Lung (tissue), 16 donors: ENCODE data around the gene GPNMB. TPM values are rescaled to one million over a fixed set of nuclear protein-coding genes. Genes with fewer than 3 reads are reported as not detected.
"Not testable (repeated sequence)": the region's sequence is repeated elsewhere in the genome, so short reads cannot be mapped to it uniquely, and the experiment has no call there.

ENCODE experiments used
- ATAC-seq: fragments of 200-7000 bp; cut with Tn5 transposase; one replicate; pipeline ENCODE4 v1.9.1; 2020; ENCODE audit warnings: moderate number of reproducible peaks; ENCODE audit not compliant: insufficient read depth, low FRiP score
- DNase-seq, 3 donors: peaks; one replicate each; pipeline ENCODE4 v3.0.0-alpha.2; 2013 to 2017
- H3K27ac ChIP-seq, 2 donors: one replicate each; pipeline ENCODE4 v1.5.1; 2013; ENCODE audit warnings: mild to moderate bottlenecking in 2 of 2, moderate library complexity in 2 of 2, control low read depth in 1 of 2, inconsistent platforms in 1 of 2, low read depth in 1 of 2, low read length in 1 of 2
- H3K27me3 ChIP-seq, 3 donors: one replicate each; pipeline ENCODE4 v1.5.1; 2013; ENCODE audit warnings: low read length in 2 of 3; ENCODE audit not compliant: control insufficient read depth in 3 of 3, insufficient read depth in 3 of 3
- H3K36me3 ChIP-seq, 4 donors: one replicate each; pipeline ENCODE4 v1.5.1; 2013; ENCODE audit warnings: low read length in 4 of 4, mild to moderate bottlenecking in 1 of 4, moderate library complexity in 1 of 4; ENCODE audit not compliant: control insufficient read depth in 4 of 4, insufficient read depth in 4 of 4
- H3K4me1 ChIP-seq, 5 donors: one replicate each; pipeline ENCODE4 v1.5.1; 2013; ENCODE audit warnings: low read length in 5 of 5, mild to moderate bottlenecking in 2 of 5, moderate library complexity in 1 of 5; ENCODE audit not compliant: control insufficient read depth in 5 of 5, insufficient read depth in 5 of 5
- H3K4me3 ChIP-seq: one replicate; pipeline ENCODE4 v1.5.1; 2013; ENCODE audit warnings: mild to moderate bottlenecking, control low read depth, moderate library complexity
- H3K9ac ChIP-seq, 2 donors: one replicate each; pipeline ENCODE4 v1.5.1; 2013; ENCODE audit warnings: low read length in 2 of 2, control low read depth in 1 of 2; ENCODE audit not compliant: insufficient read depth in 1 of 2
- H3K9me3 ChIP-seq, 4 donors: one replicate each; pipeline ENCODE4 v1.5.1; 2013; ENCODE audit warnings: low read length in 3 of 4, mild to moderate bottlenecking in 1 of 4, moderate library complexity in 1 of 4; ENCODE audit not compliant: control insufficient read depth in 4 of 4, insufficient read depth in 3 of 4
- CTCF ChIP-seq: IDR thresholded peaks from 2 replicates; pipeline ENCODE4 v1.5.1; 2012; ENCODE audit warnings: mild to moderate bottlenecking; ENCODE audit errors: control extremely low read depth, extremely low read depth
- WGBS, 2 donors: extraction: QIAGEN DNeasy Blood & Tissue Kit; methylation state at CpG; one replicate each; pipeline ENCODE4 v1.1.7; 2013; 5-methylcytosine and 5-hydroxymethylcytosine counted together
- long read RNA-seq, 5 donors: transcript quantifications; one replicate each; lab custom pipeline, GENCODE V29; 2026
- polyA plus RNA-seq, 2 donors: library from polyadenylated mRNA; stranded (reverse); fragments of 200-250 nt; gene quantifications; one replicate each; pipeline ENCODE4 v1.2.1, GENCODE V29; 2013
- total RNA-seq, 2 donors: library from RNA; depleted of rRNA in 1 of 2; stranded (reverse); fragments of >200 nt in 1 of 2; gene quantifications; one replicate each; pipeline ENCODE4 v1.2.1, GENCODE V29; 2014 to 2021
- donor health status: control.
- donor health status: control.
- donor health status: Bipolar disorder and iron deficiency.
- donor health status: healthy.
- donor health status: DM: yes; HTN: yes; CAD: no.

Gene GPNMB
- total RNA-seq: 100 to 1,000 TPM in 1 of 2 donors, 10 to 100 TPM in 1; 58.5 to 127 TPM
- polyA plus RNA-seq: 10 to 100 TPM; 47.7 to 96.6 TPM
- long read RNA-seq, donor 1: 0 reads
- long read RNA-seq, donor 2: 0 reads
- long read RNA-seq, donor 3: 0 reads
- long read RNA-seq, donor 4: 0 reads
- long read RNA-seq, donor 5, partial matches to known transcripts: 0 of 1 reads
- long read RNA-seq, donor 5, other reads (novel, unspliced or antisense): 0 of 1 reads

- Histone ChIP-seq H3K9ac (peak within 1 kb of the TSS in 1 of 2 donors; percentile 11), H3K27me3 (peaks cover 0 to 6% (median 0%) of the 10 kb centered on the region in 3 donors), H3K4me3 (peak within 1 kb of the TSS; percentile 7), H3K9me3 (no peaks in the 10 kb centered on the region), H3K36me3 (peaks cover 0 to 4% (median 0%) of the 10 kb centered on the region in 4 donors), H3K27ac (peak within 1 kb of the TSS; percentile 54 to 65), H3K4me1 (peaks cover 0 to 11% (median 2%) of the 10 kb centered on the region in 5 donors)
- peak in 2 of 3 donors; percentile 3 to 23 for DNase-seq
- WGBS, 2 donors: 56 to 77% methylated on average over 7 of the region's 7 CpGs
- TF ChIP-seq CTCF: no peak
- peak; percentile 45 for ATAC-seq
Measured at GRCh38 chr7:23246555-23246954, at the start of gene GPNMB. Gene GPNMB (plus strand): TSS chr7:23246775. CDS start chr7:23246858, 83 bp downstream.

GRCh38 chr7:23197745-23198144 lies 48.8 kb upstream of the GPNMB start:
- not testable (repeated sequence) for H3K27ac ChIP-seq, ATAC-seq, H3K4me3 ChIP-seq, H3K27me3 ChIP-seq, H3K9me3 ChIP-seq, H3K9ac ChIP-seq, DNase-seq, H3K4me1 ChIP-seq
- H3K36me3 ChIP-seq: peaks cover 15 to 33% (median 25%) of the 10 kb centered on the region in 4 donors
- 95% methylated on average over 5 of the region's 5 CpGs for WGBS, 2 donors

GRCh38 chr7:23200331-23200730 lies 46.2 kb upstream of the GPNMB start:
- ATAC-seq (no peak), DNase-seq (no peak)
- WGBS, 2 donors: 92 to 97% methylated on average over 2 of the region's 2 CpGs
- no peak overlapping the region for H3K27ac ChIP-seq
- peaks cover 0 to under 1% (median 0%) of the 10 kb centered on the region in 3 donors for H3K27me3 ChIP-seq
- H3K4me3 ChIP-seq: no peak overlapping the region
- TF ChIP-seq CTCF: no peak
- peaks cover 15 to 29% (median 16%) of the 10 kb centered on the region in 4 donors for H3K36me3 ChIP-seq
- no peak overlapping the region for H3K9ac ChIP-seq
- no peaks in the 10 kb centered on the region for H3K9me3 ChIP-seq
- H3K4me1 ChIP-seq: no peaks in the 10 kb centered on the region

GRCh38 chr7:23204241-23204640 lies 42.3 kb upstream of the GPNMB start:
- no peak overlapping the region for H3K4me3 ChIP-seq
- H3K9ac ChIP-seq: no peak overlapping the region
- H3K4me1 ChIP-seq: no peaks in the 10 kb centered on the region
- no peak overlapping the region for H3K27ac ChIP-seq
- WGBS, 2 donors: 76 to 85% methylated on average over 1 of the region's 1 CpG
- H3K27me3 ChIP-seq: peaks cover 0 to 2% (median 0%) of the 10 kb centered on the region in 3 donors
- ATAC-seq: no peak
- no peak for TF ChIP-seq CTCF
- peaks cover 10 to 17% (median 13%) of the 10 kb centered on the region in 4 donors for H3K36me3 ChIP-seq
- no peak for DNase-seq
- H3K9me3 ChIP-seq: peaks cover 0 to 2% (median 0%) of the 10 kb centered on the region in 4 donors
